Activated T-cell treated with anti-CD3 and anti-CD28 coated beads for 48 hours (primary cell): ENCODE results near the gene LCN2.

ENCODE experiments used
- DNase-seq: peaks from one replicate; pipeline ENCODE4 v3.0.0-alpha.2; 2020; ENCODE audit warnings: low read depth

Gene LCN2

DNA sequence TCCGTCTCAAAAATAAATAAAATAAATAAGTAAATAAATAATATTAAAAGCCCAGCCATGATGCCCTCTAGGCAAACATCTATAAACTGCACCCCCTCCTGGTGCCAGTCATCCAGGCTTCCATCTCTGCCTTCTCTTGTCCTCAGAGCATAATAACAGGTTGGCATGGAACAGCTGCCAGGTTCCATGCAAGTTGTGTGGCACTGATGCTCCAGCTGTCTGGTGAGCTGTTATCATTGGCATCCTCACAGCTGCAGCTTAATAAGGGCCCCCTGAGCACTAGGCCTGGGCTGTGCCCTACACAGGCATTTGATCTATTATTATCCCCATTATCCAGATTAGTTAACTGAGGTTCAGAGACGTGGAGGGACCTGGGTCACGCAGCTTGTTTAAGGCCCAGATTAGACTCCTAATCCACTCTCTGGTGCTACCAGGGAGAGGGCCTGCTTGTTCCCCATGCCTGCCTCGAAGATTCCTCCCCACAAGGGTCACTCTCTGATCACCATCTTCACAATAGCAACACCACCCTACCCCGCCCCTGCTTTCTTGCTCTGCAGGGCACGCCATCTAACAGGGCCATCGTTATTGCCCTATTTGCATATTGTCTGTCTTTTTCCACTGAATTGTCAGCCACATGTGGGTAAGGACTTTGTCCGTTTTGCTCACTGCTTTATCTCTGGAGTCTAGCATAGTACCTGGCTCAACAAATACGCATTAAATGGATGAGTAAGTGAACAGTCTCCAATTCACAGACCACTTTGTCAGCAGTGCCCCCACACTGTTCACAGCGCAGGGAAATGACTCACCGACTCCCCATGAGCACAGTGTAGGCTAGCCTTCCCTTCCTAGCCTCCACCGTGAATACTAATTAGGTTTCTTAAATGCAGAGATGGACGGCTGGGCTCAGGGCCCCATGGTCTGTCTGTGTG lies 52.5 kb downstream of the LCN2 start:
- no peak for DNase-seq

DNA sequence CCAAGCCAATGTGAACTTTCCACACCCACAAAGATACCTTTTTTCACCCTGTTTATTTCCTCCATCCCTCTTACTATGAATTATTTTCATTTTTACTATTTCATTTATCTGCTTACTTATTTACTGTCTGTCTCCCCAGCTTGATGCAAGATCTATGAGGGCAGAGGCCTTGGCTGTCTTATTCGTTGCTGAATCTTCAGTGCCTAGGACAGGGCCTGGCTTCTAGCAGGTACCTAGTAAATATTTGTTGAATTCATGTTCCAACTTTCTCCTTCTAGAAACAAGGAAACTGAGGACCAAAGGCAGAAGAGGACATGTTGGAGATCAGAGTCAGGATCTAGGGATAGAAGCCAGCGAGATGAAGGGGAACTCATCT lies 53.4 kb downstream of the LCN2 start:
- no peak for DNase-seq
